K562 treated with DMSO at 1 percent for 12 hours (cell line): ENCODE data around the gene SAAL1. TPM values are rescaled to one million over a fixed set of nuclear protein-coding genes. Genes with fewer than 3 reads are reported as not detected.

Experiments used
- total RNA-seq: library from RNA; unstranded; fragments of 300-600 nt; gene quantifications from 2 replicates; pipeline ENCODE4 v1.2.3, GENCODE V29; 2022; ENCODE audit not compliant: insufficient read depth

SAAL1 gene
- total RNA-seq = 17.3 and 22.1 TPM in 2 replicates

DNA sequence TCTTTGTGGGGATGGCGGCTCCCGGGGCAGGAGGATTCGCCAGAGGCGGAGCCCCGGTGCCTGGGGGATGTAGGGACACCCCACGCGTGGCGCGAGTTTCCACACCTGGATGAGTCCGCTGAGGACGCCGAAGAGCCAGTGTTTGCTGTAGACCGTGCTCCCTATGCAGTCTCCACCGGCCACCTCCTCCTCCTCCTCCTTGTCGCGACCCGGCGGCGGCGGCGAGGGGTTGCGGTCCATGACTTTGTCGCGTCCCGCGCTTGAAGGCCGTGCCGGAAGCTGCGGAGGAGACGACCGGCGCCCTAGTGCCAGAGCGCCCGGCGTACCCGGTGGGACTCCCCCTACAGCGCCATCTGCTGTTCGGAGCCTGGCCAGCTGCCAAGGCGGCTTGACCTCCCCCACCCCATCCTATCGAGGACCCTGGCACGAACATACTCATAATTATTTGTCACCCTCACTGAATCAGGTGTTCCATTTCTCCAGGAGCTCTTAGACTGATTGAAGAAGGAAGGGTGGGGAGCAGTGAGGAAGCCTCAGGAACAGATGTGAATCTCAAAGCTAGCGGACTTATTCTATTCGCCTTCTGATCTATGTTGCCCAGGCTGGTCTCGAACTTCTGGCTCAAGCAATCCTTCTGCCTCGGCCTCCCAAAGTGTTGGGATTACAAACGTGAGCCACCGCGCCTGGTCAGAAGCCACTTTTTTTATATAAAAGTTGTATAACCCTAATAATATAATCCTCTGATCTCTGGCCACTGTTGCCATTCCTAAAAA is at the start of gene SAAL1:
Gene SAAL1 (minus strand): TSS at position 281 of the 773 bp plus-strand sequence. CDS start 41 bp downstream, at position 240.

DNA sequence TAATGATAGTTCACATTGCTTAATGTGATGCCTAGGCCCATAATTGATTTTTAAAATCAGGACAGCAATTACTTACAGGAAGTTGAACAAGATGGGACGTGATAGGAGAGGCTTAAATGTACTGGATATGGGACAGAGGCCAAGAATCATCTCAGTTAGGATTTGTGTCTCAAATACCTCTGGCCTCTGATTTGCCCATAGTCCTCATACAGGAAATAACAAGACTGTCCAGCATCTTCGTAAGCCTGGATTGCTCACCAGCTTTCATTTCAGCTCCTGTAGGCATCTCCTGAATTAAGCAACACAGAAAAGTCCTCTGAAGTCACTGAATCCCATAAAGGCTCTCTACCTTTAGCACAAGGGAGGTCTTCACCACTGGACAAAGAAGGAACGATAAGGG is 26.5 kb upstream of the SAAL1 start, which contains the start of gene MRGPRX3:
Gene MRGPRX3 (plus strand): TSS at position 231 of the 400 bp plus-strand sequence. CDS start 4,632 bp downstream, outside the sequence.

GRCh38 chr11:18046116-18046777 is 59.6 kb downstream of the SAAL1 start, which contains the start of gene TPH1:
TSS of gene TPH1 (minus strand) at chr11:18046269. CDS start at chr11:18040762, 5,507 bp downstream.

Other genes with a start within 250 kb of the SAAL1 start
- gene SERGEF, start 93.0 kb downstream of the SAAL1 start, total RNA-seq = 31.4 and 64.8 TPM in 2 replicates
- 0.73 TPM in 1 of 2 replicates, not detected in the other for gene TPH1, start 59.8 kb downstream of the SAAL1 start, total RNA-seq
- not detected in 2 replicates for gene MRGPRX3, start 26.5 kb upstream of the SAAL1 start, total RNA-seq
- not detected in 2 replicates for gene MRGPRX4, start 66.8 kb upstream of the SAAL1 start, total RNA-seq
- not detected in 2 replicates for gene SAA4, start 130.7 kb upstream of the SAAL1 start, total RNA-seq
- not detected in 2 replicates for gene SAA2, start 142.6 kb upstream of the SAAL1 start, total RNA-seq
- not detected in 2 replicates for gene SAA1, start 160.2 kb upstream of the SAAL1 start, total RNA-seq
- gene HPS5, start 216.1 kb upstream of the SAAL1 start, total RNA-seq = 8.5 and 18.4 TPM in 2 replicates
- gene GTF2H1, start 216.5 kb upstream of the SAAL1 start, total RNA-seq = 18.1 and 40.7 TPM in 2 replicates